ENCODE data around the gene EPB41L5.
A peak's percentile ranks its signal among the peaks of the same experiment; 100 is the strongest.
"Not testable (repeated sequence)": the region's sequence is repeated elsewhere in the genome, so short reads cannot be mapped to it uniquely, and the experiment has no call there.

EPB41L5 gene

DNA sequence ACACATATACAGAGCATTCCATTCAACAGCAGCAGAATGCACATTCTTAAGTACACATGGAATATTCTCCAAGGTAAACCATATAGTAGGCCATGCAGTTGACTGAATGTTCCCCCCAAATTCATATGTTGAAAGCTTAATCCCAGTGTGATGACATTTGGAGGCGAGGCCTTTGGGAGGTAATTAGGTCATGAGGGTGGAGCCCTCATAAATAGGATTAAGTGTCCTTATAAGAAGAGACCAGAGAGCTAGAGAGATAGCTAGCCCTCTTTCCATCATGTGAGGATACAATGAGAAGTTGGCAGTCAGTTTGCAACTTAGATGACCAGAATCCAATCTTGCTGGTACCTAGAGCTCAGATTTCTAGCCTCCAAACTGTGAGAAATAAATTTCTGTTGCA, 182.7 kb downstream of the EPB41L5 start:
- no peak for DNase-seq (ENCODE audit: low read depth in 3 of 3, low spot score in 1 of 3)

DNA sequence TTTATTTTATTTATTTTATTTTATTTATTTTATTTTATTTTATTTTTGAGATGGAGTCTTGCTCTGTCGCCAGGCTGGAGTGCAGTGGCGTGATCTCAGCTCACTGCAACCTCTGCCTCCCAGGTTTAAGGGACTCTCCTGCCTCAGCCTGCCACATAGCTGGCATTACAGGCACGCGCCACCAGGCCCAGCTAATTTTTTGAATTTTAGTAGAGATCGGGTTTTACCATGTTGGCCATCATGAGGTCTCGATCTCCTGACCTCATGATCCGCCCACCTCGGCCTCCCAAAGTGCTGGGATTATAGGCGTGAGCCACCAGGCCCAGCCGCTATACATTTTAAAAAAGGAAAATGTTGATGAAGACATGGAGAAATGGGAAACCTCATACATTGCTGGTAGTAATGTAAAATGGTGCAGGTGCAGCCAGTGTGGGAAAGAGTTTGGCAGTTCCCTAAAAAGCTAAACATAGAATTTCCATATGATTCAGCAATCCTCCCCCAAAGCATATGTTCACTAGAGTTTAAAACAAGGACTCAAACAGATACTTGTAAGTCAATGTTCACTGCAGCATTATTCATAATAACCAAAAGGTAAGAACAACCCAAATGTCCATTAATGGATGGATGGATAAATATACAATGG, 187.1 kb downstream of the EPB41L5 start:
- not testable (repeated sequence) for DNase-seq (ENCODE audit: low read depth in 3 of 3, low spot score in 1 of 3)

DNA sequence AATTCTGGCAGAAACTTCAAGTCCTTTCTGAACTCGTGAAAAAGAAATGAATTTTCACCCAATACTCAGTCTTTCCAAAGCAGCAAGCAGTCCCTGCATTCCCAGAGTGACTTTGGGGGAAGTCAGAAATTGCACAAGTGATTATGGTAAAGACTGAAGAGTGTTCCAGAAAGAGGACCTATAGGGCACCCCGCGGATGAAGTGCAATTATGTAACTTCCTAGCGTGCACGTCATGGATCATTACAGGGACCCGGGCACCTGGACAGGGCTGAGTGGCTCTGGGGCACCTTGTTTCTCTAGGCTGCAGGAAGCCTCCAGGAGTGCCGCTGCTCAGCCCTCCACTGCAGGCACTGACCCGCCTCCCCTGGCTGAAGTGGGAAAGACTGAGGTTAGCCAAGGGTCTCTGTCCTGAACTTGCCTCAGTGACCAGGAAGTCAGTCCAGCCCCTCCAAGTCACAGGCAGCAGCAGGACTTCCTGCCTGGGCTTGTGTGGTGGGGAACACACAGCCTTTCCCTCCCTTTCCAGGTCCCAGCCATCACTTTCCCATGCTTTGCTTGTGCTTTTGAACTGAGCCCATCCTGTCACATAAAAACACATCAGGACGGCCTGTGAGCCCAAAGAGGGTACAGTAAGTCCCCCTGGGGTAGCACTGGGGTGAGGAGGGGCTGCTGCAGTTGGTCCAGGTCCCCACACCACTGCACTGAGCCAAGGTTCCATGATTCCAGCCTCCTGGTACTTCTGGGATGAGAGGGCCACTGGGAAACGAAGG, 190.6 kb downstream of the EPB41L5 start:
- DNase-seq (ENCODE audit: low read depth in 3 of 3, low spot score in 1 of 3) = no peak

DNA sequence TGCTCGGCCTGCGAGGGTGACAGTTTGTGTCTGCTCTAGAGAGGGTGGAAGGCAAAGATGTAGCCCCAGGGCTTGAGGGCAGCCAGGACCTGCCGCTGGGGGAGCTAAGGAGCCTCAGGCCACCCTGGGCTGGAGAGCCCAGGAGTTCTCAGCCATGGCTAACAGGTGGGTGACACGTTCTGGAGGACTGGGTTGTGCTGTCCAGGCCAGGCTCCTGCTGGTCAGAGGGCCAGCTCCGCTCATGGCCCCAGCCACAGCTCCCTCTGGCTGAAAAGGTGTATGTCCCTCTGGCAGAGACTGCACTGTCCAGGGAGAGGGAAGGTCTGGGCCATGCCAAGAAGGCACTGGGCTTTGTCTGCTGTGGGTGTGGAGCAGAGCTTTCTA, 191.1 kb downstream of the EPB41L5 start:
- DNase-seq (ENCODE audit: low read depth in 3 of 3, low spot score in 1 of 3) = no peak

DNA sequence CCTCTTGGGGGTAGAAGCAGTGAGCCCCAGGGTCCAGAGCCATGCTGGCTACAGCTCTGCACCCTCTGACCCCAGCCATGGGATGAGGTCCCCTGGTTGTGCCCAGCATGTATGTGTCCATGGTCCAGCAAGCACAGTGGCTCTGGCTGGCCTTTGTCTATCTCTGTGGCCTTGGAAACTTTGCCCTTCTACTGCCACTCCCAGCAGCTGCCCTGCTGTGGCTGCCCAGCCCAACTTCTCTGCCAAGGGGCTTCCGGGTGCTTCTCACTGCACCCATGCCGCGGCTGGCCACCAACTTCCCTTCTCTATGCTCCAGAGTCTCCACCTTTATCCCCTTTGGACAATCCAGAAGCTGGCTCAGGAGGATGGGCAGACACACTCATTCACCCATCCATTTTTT, 191.5 kb downstream of the EPB41L5 start:
- no peak for DNase-seq (ENCODE audit: low read depth in 3 of 3, low spot score in 1 of 3)

DNA sequence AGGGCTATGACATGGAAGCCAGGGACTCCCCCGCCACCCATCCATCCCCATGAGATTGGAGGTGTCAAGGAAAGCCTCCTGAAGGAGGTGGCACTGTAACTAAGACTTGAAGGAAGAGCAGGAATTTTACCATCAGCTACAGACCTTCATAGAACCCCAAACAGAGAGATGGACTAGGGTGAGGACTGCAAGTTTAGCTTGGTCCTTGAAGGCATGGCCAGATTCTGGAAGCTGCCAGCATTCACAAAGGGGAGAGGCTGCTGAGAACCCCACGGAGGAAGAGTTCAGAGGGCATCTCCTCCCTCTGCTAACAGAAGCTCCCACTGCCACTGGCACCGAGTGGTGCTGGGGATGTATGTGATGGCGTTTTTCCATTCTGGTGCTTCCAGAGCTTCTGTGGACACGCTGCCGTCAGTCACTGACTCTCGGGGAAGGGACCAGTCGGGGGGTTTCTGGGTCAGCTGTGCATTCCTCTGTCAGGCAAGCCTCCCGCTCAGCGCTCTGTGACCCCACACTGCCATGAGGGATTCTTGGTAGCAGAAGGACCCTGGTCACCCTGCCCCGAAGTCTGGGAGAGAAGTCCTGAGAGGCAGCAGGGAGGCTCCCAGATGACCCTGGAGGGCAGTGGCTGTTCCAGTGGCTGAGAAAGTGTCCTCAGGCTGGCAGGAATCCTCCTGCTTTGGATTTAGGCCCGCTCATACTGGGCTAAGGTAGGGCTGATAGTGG, 192.2 kb downstream of the EPB41L5 start:
- DNase-seq (ENCODE audit: low read depth in 3 of 3, low spot score in 1 of 3) = no peak

DNA sequence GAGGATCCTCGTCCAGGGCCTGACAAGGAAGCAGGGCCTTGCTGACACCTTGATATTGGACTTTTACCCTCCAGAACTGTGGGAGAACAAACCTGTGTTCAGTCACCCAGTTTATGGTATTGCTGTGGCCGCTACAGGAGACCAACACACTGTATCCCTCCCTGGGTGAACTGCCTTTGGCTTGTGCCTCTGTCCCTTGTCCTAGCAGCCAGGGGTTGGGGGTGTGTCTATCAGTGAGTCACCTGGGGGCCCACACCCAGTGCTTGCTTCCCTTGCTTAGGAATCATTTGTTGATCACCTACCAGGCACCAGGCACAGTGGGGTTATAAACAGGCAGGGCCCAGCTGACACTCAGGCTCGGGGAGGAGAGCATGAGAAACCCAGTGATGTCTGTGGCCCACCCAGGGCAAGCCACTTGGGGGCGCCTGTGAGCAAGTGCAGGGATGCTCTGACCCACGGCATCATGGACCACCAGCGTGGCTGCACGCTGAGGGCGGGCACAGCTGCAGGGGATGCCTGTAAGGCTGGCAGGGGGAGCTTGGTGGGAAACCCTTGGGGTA, 193.2 kb downstream of the EPB41L5 start:
- DNase-seq (ENCODE audit: low read depth in 3 of 3, low spot score in 1 of 3) = no peak

DNA sequence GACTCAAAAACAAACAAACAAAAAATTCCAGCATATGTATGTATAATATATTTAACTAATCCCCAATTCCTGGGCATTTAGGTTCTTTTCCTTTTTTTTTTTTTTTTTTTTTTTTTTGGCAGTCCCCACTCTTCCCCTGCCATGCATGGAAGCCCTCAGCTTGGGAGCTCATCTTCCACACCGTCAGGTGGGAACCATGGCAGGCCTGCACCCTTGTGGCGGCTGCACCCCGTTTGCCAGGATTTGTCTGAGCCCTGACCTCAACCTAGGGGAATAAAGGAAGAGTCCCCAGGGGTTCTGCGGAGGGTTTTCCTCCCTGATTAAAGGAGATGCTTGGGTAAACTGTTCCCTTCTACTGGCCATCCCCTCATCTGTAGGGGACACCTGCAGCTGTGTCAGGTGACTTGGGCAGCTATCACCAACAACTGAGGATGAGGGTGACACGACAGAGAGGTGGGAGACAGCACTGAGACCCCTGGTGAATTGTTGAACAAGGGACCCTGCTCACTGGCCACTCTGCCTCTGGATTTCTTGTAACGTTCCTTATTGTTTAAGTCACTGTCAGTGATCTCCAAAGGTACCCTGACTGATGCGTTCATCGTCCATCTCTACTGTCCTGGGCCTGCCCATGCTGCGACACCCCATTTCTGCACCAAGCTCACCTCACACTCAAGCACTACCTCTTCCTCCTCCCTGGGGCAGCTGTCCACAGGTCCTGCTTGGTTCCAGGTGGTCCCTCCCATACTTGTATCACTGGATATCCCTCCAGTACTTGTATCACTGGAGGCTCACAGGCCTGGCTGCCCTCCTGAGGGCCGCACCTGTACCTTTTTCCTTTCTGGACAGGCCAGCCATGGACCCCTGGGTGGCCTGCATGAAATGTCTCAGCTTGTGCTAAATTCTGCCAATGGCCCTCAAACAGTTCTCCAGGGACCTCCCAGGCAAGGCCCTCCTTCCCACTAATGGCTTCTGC, 195.8 kb downstream of the EPB41L5 start:
- DNase-seq (ENCODE audit: low read depth in 3 of 3, low spot score in 1 of 3) = no peak

DNA sequence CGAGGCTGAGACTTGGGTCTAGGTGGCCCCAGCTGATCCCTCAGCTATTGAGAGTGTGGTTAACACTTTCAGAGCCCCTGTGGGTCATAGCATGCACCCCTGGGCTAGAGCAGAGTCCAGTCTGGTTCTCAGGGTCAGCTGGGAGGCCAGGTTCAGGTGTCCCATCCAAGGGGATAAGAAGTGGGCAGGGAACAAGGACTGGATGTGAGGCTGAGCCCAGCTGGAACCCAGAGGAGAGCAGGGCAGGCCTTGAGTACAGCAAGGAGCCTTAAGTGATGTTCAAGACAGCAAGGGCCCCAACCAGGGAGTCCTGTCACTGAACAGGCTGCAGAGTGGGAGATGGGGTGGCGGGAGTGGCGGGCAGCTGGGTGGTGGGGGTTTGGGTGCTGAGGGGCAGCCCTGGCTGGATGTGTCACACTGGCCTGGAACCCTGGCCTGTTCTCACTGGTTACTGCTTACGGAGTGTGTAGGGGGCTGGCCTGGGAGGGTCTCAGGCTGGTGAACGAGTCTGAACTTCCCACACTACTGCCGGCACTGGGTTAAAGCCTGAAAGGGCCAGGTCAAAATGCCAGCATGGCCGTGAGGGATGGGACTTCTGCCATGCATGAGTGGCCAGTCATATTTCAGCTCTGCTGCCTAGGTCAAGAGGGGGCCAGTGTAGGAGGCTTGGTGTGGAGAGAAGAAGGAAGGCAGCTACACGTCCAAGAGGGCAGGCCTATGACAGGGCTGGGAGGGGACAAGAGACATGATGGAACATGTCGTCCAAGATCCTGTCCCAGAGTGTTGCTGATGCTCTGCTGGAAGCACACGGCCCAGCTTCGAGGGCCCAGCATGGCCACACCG, 196.8 kb downstream of the EPB41L5 start:
- no peak for DNase-seq (ENCODE audit: low read depth in 3 of 3, low spot score in 1 of 3)

DNA sequence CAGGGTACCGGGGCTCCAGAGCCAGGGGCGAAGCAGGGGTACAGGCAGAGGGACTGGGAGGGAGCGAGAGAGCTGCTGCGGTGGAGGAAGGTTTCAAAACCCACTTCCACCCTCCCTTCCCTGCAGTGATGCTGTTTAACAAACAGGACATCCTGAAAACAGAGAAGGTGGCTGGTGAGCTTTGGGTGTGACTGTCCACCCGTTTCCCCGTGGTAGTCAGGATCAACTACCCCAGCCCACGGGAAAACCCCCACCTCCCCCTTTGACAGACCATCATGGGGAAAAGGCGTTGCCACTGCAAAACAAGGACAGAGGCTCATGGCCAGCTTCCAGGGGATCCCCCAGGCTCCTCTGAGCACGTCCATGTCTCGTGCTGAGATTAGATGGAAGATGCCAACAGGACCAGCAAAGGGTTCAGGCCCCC, 197.4 kb downstream of the EPB41L5 start:
- DNase-seq (ENCODE audit: low read depth in 3 of 3, low spot score in 1 of 3) = no peak

DNA sequence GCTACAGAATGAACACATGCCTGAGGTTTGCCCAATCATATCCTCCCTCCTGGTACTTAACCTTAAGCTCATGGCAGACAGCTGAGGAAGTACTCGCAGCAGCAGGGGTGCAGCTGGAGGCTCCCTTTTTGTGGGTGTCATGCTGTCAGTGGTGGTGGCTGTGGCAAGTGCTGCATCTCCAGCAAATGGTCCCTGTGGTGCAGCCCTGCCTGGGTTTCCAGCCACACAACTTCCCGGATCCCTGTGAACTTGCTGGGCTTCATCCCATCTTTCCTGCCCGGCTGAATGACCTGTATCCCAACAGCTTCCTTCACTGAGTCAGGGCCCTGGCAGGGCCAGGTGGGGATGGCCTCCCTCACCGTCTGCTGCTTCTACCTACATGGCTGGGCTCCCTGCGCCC, 205.3 kb downstream of the EPB41L5 start:
- no peak for DNase-seq (ENCODE audit: low read depth in 3 of 3, low spot score in 1 of 3)

DNA sequence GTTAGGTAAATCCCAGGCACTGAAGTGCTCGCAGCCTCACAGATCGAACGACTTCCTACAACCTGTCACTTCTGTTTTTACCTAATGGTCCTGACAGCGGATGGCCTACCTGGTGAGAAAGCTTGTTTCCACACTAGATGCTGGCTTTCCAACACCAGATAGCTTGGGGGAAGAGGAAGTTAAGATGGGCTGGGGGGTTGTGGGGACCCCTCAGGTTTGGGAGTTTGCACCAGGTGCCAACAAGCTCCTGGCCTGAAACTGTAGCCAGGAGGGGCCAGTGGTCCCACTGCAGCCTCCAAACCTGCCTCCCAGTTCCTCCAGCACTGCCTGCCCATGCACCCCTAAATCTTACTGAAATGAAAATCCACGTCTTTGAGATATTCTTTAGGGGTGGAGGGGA, 206.4 kb downstream of the EPB41L5 start:
- DNase-seq (ENCODE audit: low read depth in 3 of 3, low spot score in 1 of 3) = no peak

DNA sequence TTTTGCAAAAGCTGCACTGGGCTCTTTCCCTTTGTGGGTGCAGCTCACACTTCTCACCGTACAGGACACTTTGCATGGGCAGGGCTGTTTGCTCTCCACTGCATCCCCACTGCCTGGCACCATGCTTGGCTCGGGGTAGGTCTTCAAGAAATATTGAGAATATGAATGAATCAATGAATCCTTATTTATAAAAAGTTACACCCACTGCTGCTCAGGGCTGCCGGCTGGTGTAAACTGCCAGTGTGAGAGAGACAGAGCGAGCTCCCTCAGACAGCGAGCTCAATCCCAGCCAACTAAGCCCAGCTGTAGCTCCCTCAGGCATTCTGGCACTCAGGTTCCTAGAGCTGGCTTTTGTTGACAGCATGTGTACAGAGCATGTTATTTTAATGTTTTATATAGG, 206.9 kb downstream of the EPB41L5 start:
- DNase-seq (ENCODE audit: low read depth in 3 of 3, low spot score in 1 of 3) = no peak

DNA sequence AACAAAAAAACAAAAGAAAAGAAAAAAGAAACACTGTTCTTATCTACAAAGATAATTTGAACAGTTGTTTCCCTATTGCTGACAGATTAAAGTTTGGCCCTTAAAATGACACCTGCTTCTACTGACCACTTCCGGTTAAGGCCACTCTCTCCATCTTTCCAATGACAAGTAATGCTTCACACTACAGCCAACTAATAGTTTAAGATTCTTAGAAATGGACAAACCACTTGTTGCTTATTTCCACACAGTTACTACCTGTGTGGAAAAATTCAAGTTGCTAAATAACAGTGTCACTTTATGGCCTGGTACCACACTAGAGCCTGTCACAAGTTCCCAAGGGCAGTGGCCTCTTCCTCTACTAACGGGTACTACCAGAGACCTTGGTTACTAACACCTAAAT, 207.9 kb downstream of the EPB41L5 start:
- DNase-seq (ENCODE audit: low read depth in 3 of 3, low spot score in 1 of 3) = no peak

DNA sequence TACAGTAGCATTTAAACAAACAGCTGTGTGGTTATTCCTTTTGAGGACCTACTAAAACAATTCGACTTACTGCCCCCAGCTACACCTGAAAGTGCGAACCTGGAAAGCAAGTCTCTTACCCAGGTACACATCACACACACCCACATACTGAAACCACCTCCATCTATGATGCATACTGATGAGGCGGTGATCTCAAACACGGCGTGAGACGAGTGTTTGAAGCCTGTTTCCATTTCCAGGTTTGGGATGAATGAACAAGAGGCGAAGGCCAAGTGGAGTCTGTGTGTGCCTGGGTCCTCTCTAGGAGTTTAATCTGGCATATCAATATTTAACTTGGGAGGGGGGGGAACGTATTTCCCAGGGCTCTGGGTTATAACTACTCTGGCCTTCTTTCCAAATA, 208.7 kb downstream of the EPB41L5 start:
- DNase-seq (ENCODE audit: low read depth in 3 of 3, low spot score in 1 of 3) = no peak

DNA sequence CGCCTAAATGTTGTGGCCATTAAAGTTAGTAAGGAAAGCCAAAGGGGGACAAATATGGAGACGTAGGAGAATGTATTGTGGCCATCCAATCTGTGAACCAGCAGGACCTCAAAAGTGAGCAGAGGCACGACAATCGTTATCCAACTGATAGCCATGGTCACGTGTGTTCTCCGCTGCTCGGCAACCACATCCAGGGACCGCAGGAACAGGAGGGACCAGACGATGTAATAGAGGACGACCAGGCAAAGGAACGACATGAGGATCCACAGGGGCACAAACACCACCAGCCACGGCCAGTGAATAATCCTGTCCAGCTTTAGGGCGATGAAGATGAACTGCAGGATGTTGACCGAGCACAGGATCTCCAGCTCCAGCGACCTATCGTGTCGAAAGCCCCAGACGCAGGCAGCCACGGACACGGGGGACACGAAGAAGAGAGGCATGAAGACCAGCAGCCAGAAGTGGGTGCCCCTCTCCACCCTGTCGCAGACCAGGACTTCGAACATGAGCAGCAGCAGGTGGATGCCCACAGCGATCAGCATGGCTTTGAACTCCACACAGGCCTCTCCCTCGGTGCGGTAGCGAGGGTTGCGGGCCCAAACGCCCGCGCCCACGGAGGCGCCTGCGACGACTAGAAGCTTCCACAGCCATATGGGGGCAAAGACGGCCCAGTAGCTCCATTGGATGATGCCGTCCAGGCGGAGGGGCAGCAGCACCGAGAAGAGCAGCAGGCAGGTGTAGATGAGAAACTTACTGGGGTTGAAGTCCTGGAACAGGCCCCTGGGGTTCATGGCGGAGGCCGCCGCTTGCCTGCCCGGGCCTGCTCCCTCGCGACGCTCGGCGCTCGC, 209.5 kb downstream of the EPB41L5 start:
- DNase-seq (ENCODE audit: low read depth in 3 of 3, low spot score in 1 of 3) = no peak

DNA sequence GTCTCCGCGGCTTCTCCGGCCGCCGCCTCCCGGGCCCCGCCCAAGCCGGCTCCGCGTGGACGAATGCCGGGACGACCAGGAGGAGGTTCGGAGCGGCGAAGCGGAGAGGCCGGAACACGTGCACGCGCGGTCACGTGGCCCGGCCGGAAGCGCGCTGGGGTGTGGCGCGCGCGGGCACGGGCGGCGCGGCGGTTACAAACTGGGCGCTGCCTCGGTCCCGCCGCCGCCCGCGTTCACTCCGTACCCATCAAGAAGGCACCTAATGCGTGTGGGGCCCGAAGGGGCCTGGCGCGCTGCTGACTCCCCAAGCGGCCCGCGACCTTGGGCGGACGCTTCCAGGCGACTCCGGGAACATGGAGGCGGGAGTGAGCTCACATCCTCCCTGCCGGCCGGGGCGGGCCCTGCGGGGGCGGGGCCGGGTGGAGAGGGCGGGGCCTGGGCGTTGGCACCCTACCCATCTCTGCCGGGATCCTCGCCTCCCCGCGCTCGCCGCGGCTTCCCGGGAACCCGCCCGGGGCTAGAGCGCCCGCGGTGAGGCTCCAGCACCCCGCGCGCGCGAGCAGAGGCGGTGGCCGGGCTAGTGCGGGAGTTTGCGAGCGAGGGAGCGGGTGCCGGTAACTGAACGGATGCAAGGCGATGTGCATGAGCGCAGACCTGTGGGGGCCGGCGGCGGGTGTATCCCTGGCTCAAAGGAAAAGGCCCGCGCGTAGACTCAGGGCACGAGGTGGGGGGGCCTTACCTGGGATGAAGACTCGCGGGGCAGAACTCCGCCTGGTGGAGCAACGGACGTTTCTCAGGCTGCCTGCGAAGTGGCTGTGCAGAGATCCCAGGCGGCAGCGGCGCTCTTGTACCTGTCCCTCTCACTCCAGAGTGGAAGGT, 210.4 kb downstream of the EPB41L5 start, which contains the start of gene TMEM185B:
Gene TMEM185B (minus strand): TSS at position 367 of the 879 bp plus-strand sequence. CDS start 424 bp downstream, outside the sequence.
- DNase-seq (ENCODE audit: low read depth in 3 of 3, low spot score in 1 of 3) = peak; percentile 68 to 92 (median 78)

DNA sequence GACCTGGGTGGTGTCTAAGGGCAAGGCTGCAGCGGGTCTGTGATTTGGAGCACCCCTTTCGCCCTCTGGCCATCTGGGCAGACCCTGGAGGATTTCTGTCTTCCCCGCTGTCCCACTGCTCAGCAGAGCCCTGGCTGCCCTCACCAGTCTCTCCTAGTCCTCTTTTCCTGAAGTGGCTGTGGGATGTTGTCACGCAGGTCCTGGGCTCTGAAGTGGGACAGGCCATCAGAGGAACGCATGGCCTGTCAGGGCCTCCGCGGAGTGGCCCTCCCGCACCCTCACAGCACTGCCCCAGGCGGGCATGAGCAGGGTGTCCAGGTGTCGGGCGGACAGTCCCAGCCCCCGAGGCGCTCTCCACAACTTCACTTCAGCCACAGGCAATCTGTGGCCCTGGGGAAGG, 211.4 kb downstream of the EPB41L5 start:
- no peak for DNase-seq (ENCODE audit: low read depth in 3 of 3, low spot score in 1 of 3)
